ENCODE data around the gene C17orf58. TPM values are rescaled to one million over a fixed set of nuclear protein-coding genes. Genes with fewer than 3 reads are reported as not detected.
A peak's percentile ranks its signal among the peaks of the same experiment; 100 is the strongest.
"Not testable (repeated sequence)": the region's sequence is repeated elsewhere in the genome, so short reads cannot be mapped to it uniquely, and the experiment has no call there.

Gene C17orf58
- total RNA-seq, 2 donors from 2014 or later = 0.37 to 0.55 TPM

GRCh38 chr17:67974185-67974584 lies 22.1 kb downstream of the C17orf58 start:
- Mint-ChIP-seq H3K4me1 (no peaks in the 10 kb centered on the region), H3K27me3 (no peaks in the 10 kb centered on the region), H3K27ac (no peak overlapping the region), H3K36me3 (ENCODE audit: low read depth) (no peaks in the 10 kb centered on the region), H3K4me3 (no peak overlapping the region)
- ATAC-seq (no peak), DNase-seq (no peak)
- no peaks in the 10 kb centered on the region for H3K9me3 ChIP-seq (ENCODE audit: control insufficient read depth, low read length, poor library complexity, severe bottlenecking)

- no peaks in the 10 kb centered on the region for H3K4me1 Mint-ChIP-seq
- ATAC-seq = no peak
- no peak overlapping the region for H3K4me3 Mint-ChIP-seq
- DNase-seq = no peak
- H3K9me3 ChIP-seq (ENCODE audit: control insufficient read depth, low read length, poor library complexity, severe bottlenecking) = no peaks in the 10 kb centered on the region
- no peaks in the 10 kb centered on the region for H3K36me3 Mint-ChIP-seq (ENCODE audit: low read depth)
- H3K27me3 Mint-ChIP-seq = no peaks in the 10 kb centered on the region
- no peak overlapping the region for H3K27ac Mint-ChIP-seq
Observed at GRCh38 chr17:67970783-67971182, 25.5 kb downstream of the C17orf58 start.

- not testable (repeated sequence) for H3K4me1 Mint-ChIP-seq; H3K27me3 Mint-ChIP-seq; H3K4me3 Mint-ChIP-seq; H3K9me3 ChIP-seq (ENCODE audit: control insufficient read depth, low read length, poor library complexity, severe bottlenecking); H3K36me3 Mint-ChIP-seq (ENCODE audit: low read depth)
- DNase-seq (peak; percentile 41 to 48 (median 45)), ATAC-seq (peak; percentile 99)
- peak overlapping the region; percentile 78 for H3K27ac Mint-ChIP-seq
Observed at GRCh38 chr17:67963145-67963572, 33.1 kb downstream of the C17orf58 start.

- not testable (repeated sequence) for H3K36me3 Mint-ChIP-seq (ENCODE audit: low read depth); ATAC-seq; H3K9me3 ChIP-seq (ENCODE audit: control insufficient read depth, low read length, poor library complexity, severe bottlenecking); DNase-seq; H3K4me3 Mint-ChIP-seq; H3K4me1 Mint-ChIP-seq; H3K27me3 Mint-ChIP-seq
- peak overlapping the region; percentile 78 for H3K27ac Mint-ChIP-seq
Observed at GRCh38 chr17:67962156-67962555, 34.1 kb downstream of the C17orf58 start.

GRCh38 chr17:67960276-67960675 lies 36.0 kb downstream of the C17orf58 start:
- not testable (repeated sequence) for ATAC-seq; H3K27ac Mint-ChIP-seq; H3K9me3 ChIP-seq (ENCODE audit: control insufficient read depth, low read length, poor library complexity, severe bottlenecking); H3K36me3 Mint-ChIP-seq (ENCODE audit: low read depth); H3K4me1 Mint-ChIP-seq; DNase-seq; H3K4me3 Mint-ChIP-seq; H3K27me3 Mint-ChIP-seq

GRCh38 chr17:67959510-67959909 lies 36.8 kb downstream of the C17orf58 start:
- DNase-seq = no peak
- H3K9me3 ChIP-seq (ENCODE audit: control insufficient read depth, low read length, poor library complexity, severe bottlenecking) = no peaks in the 10 kb centered on the region
- H3K36me3 Mint-ChIP-seq (ENCODE audit: low read depth) = peaks cover 3% of the 10 kb centered on the region
- H3K27me3 Mint-ChIP-seq = no peaks in the 10 kb centered on the region
- no peak for ATAC-seq
- no peak overlapping the region for H3K27ac Mint-ChIP-seq
- H3K4me3 Mint-ChIP-seq = no peak overlapping the region
- peaks cover 7% of the 10 kb centered on the region for H3K4me1 Mint-ChIP-seq

GRCh38 chr17:67950945-67951344 lies 45.3 kb downstream of the C17orf58 start:
- Mint-ChIP-seq H3K4me1 (peaks cover 4% of the 10 kb centered on the region), H3K4me3 (no peak overlapping the region), H3K27ac (no peak overlapping the region), H3K36me3 (ENCODE audit: low read depth) (peaks cover 6% of the 10 kb centered on the region), H3K27me3 (no peaks in the 10 kb centered on the region)
- ATAC-seq (no peak), DNase-seq (no peak)
- no peaks in the 10 kb centered on the region for H3K9me3 ChIP-seq (ENCODE audit: control insufficient read depth, low read length, poor library complexity, severe bottlenecking)

- no peaks in the 10 kb centered on the region for H3K9me3 ChIP-seq (ENCODE audit: control insufficient read depth, low read length, poor library complexity, severe bottlenecking)
- no peaks in the 10 kb centered on the region for H3K27me3 Mint-ChIP-seq
- H3K27ac Mint-ChIP-seq = no peak overlapping the region
- no peak overlapping the region for H3K4me3 Mint-ChIP-seq
- peaks cover 17% of the 10 kb centered on the region for H3K36me3 Mint-ChIP-seq (ENCODE audit: low read depth)
- DNase-seq (no peak), ATAC-seq (no peak)
- peaks cover 9% of the 10 kb centered on the region for H3K4me1 Mint-ChIP-seq
Observed at GRCh38 chr17:67947325-67947813, 48.9 kb downstream of the C17orf58 start.

- no peaks in the 10 kb centered on the region for H3K27me3 Mint-ChIP-seq
- ATAC-seq (no peak), DNase-seq (no peak)
- no peaks in the 10 kb centered on the region for H3K9me3 ChIP-seq (ENCODE audit: control insufficient read depth, low read length, poor library complexity, severe bottlenecking)
- H3K27ac Mint-ChIP-seq = no peak overlapping the region
- no peak overlapping the region for H3K4me3 Mint-ChIP-seq
- peaks cover 17% of the 10 kb centered on the region for H3K36me3 Mint-ChIP-seq (ENCODE audit: low read depth)
- peaks cover 9% of the 10 kb centered on the region for H3K4me1 Mint-ChIP-seq
Observed at GRCh38 chr17:67946513-67946912, 49.8 kb downstream of the C17orf58 start.

GRCh38 chr17:67944035-67944434 lies 52.2 kb downstream of the C17orf58 start:
- no peaks in the 10 kb centered on the region for H3K27me3 Mint-ChIP-seq
- H3K27ac Mint-ChIP-seq = no peak overlapping the region
- DNase-seq (no peak), ATAC-seq (no peak)
- no peaks in the 10 kb centered on the region for H3K9me3 ChIP-seq (ENCODE audit: control insufficient read depth, low read length, poor library complexity, severe bottlenecking)
- no peak overlapping the region for H3K4me3 Mint-ChIP-seq
- peaks cover 17% of the 10 kb centered on the region for H3K36me3 Mint-ChIP-seq (ENCODE audit: low read depth)
- H3K4me1 Mint-ChIP-seq = peaks cover 6% of the 10 kb centered on the region

- DNase-seq (no peak), ATAC-seq (no peak)
- Mint-ChIP-seq H3K36me3 (ENCODE audit: low read depth) (peaks cover 13% of the 10 kb centered on the region), H3K27me3 (no peaks in the 10 kb centered on the region), H3K4me1 (peaks cover 6% of the 10 kb centered on the region), H3K4me3 (no peak overlapping the region), H3K27ac (no peak overlapping the region)
- H3K9me3 ChIP-seq (ENCODE audit: control insufficient read depth, low read length, poor library complexity, severe bottlenecking) = no peaks in the 10 kb centered on the region
Observed at GRCh38 chr17:67942810-67943209, 53.5 kb downstream of the C17orf58 start.

Other genes with a start within 250 kb of the C17orf58 start
- gene BPTF, start 171.0 kb downstream of the C17orf58 start, total RNA-seq = 100 to 1,000 TPM; 138 to 145 TPM
- gene KPNA2, start 39.3 kb upstream of the C17orf58 start, total RNA-seq = 10 to 100 TPM; 65.2 to 83.6 TPM

All from T-helper 17 cell (primary cell).